GM19351 (cell line): ENCODE results near the gene ELOB.
A peak's percentile ranks its signal among the peaks of the same experiment; 100 is the strongest.

Experiments
- ATAC-seq: cut with Tn5 transposase; IDR thresholded peaks from one replicate; pipeline ENCODE4 v1.9.1; 2021; ENCODE audit warnings: mild to moderate bottlenecking, moderate library complexity; ENCODE audit not compliant: unreplicated experiment

The ELOB gene

DNA sequence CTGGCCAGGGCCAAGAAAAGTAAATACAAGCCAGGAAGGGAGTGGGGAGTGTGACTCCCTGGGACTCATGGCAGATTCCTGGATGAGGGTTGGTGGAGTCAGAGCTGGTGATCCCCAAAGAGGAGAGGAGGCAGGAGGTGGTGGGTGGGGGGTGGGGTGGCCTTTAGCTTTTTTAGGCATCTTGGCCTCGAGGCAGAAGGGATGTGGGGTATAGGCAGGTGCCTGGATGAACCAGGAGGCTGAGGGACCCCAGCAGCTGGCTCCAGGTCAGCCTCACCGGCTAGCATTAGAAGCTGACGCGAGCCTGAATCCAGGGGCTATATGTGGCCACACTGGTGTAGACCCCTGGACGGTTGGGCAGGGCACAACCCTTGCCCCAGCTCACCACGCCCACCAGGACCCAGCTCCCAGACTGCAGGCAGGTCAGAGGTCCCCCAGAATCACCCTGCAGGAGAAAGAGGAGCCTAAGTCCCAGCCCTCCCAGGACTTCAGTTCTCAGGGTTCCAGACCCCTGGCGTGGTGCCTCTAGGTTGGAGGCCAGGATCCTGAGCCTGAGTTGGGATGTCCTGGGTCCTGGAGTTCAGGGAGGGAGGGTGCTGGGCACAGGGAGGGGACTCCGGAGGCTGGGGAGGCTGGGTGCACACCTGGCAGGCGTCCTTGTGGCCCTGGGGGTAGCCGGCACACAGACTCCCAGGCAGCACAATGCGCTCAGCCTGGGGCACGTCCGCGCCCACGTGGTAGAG is 7.4 kb upstream of the ELOB start:
- ATAC-seq = no peak

- no peak for ATAC-seq
These were observed 6.7 kb upstream of the ELOB start for GRCh38 chr16:2783581-2784357.

GRCh38 chr16:2782583-2783351 is 5.7 kb upstream of the ELOB start:
- no peak for ATAC-seq

DNA sequence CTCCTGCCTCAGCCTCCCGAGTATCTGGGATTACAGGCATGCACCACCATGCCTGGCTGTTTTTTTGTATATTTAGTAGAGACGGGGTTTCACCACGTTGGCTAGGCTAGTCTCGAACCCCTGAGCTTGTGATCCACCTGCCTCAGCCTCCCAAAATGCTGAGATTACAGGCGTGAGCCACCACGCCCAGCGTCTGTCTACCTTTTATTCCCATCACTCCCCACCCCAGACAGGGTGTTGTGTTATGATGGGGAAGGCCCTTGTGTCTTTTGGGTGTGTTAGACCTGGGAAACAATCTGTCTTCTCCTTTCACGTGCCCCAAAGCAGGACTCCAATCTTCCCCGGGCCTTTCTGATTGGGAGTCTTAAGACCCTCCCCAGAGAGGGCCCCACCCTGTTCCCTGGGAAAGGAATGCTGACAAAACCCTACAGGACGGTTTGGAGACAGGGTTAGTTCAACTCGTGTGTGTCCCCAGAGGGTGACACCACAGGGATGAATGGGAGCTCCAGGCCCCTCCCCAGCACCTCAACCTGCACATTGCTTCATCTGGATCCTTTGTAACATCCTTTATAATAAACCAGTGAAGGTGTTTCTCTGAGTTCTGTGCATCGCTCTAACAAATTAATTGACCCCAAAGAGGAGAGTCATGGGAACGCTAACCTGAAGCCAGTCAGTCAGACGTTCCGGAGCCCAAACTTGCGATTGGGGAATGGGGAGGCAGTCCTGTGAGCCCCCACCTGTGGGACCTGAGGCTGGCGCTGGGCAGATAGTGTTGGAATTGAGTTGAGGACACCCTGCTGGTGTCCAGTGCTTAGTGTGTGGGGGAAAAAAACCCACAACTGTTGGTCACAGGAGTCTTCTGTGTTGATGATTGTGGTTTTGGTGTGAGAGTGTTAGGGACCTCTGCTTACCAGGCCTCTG is 3.2 kb upstream of the ELOB start:
- ATAC-seq = no peak

DNA sequence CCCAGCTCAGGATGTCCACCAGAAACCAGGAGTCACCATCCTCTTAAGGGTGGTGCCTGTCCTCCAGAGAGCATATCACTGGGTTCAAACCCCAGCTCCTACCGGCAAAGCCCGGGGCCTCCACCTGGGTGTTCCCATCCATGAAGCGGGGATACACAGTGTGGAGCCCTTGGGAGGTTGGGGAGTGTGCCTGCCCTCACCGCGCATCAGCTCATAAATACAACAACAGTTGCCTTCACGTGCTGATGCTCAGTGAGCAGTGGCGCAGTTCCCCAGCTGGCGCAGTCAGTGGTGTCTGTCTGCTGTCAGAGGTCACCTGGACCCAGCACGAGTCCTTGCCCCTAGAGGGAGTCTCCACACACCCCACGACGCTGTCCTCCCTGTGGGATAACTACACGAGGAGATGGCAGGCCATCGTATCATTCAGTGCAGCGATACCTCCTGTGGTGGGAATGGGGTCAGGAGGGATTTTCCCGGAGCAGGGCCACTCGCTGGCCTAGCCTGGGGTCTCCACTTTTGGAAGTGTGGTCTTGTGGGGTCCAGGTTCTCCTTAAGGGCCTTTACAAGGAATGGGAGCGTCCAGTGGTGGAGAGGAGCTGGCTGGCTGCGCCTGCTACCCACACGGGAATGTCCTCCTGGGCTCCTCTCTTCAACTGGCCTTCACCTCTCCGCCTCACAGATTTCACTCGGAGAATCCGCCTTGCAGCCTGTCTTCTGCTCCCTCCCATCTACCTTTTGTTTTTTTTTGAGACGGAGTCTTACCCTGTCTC is 2.3 kb upstream of the ELOB start:
- ATAC-seq = no peak

- ATAC-seq = no peak
These were observed 1.5 kb upstream of the ELOB start for GRCh38 chr16:2778630-2778958.

DNA sequence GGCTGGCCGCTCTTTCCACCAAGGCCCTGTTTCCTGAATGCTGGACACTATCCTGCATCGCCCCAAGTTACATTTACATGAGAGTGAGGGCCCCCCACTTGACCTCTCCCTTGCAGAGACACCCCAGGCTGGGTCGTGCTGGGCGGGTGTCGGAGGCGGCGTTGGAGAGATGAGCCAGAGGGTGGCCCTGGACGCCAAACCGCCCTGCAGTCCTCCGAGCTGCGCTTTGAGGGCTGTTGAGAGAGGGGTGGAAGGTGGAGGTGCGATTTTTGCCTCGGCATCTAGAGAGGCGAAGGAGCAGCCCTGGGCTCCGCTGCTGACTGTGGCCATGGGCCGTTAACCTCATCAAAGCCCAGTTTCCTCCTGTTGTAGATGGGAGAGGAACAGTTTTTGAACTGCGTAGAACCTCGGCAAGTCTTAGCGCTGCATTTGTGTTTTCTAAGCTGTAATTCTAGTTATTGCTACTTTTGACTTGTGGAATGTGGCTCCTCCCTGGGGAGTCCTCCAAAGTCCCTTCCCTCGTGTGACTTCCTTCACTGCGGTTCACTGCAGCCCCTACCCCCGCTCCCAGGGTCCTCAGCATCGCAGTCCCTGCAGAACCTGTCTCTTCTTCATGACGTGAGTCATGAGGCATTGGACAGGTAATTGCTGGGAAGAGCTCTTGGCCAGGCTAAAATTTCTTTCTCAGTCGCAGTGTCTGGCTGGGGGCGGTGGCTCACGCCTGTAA is 986 bp upstream of the ELOB start:
- ATAC-seq = peak; percentile 7

DNA sequence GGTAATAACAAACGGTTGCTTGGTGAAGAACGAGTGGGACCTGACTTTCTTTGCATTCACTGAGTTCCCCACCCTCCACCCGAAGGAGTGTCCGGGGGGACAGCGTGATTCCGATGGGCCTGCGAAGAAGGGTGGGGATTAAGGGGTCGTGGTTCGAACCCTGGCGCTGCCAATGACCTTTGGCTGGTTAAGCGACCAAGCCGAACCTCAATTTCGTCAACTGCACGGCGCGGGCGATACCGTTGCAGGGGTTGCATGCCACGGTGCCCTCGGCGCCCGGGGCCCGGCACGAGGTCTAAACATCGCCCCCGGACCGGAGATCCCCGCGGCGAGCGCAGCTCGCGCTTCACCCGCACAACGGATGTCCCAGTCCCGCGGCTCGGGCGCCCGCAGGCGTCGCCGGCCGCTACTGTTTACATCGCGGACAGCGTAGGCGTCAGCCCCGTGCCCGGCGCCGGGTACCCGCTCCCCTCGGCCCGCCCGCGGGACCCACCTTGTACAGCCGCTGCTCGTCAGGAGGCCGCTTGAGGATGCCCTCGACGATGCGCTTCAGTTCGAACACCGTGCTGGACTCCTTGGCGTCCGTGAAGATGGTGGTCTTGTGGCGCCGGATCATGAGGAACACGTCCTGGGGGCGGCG is 460 bp downstream of the ELOB start:
- peak; percentile 28 for ATAC-seq

- no peak for ATAC-seq
These were observed 1.1 kb downstream of the ELOB start for GRCh38 chr16:2775765-2776499.

GRCh38 chr16:2775131-2775716 is 1.9 kb downstream of the ELOB start:
- ATAC-seq = no peak

GRCh38 chr16:2774161-2774891 is 2.8 kb downstream of the ELOB start:
- ATAC-seq = no peak

- ATAC-seq = no peak
These were observed 3.7 kb downstream of the ELOB start for GRCh38 chr16:2773188-2773968.

DNA sequence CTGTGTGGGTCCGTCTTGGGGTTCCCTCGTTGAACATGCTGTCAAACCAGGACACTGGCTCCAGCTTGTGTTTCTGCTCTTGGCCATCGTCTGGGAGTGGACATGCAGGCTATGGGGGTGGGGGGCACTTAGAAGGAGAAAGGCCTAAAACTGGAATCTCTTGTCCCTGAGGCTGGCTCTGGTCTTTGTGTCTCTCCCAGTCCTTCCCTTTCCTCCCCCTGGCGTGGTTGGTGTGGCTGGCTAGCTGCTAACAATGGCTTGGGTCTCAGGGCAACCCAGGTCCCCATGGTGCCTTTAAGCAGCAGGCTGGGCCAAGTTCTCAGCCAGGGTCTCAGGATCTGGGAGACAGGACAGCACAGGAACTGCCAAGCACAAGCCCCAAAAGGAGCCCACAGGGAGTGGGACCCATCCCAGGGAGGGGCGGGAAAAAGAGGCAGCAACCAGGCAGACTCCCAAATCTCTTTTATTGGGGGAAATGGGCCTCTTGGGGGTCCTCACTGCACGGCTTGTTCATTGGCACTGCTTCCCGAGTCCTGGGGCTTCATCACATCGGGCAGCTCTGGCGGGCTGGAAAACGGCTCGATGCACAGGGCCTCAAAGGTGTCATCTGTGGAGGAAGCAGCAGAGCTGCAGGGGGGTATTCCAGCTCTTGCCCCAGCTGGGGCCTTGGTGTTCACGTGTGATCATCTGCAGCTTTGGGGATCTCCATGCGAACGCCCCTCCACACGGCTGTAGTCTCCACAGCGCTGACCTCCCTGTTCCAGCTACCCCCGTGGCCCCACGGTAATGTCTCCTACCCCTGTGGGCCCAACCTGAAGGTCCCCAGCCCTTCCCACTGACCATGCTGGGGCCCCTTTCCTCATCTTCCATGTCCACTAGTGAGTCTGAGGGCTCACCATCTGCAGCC is 5.3 kb downstream of the ELOB start:
- no peak for ATAC-seq

GRCh38 chr16:2770057-2770951 is 6.8 kb downstream of the ELOB start:
- ATAC-seq = no peak
